Measurements from ENCODE around the gene STC2.

Gene STC2

DNA sequence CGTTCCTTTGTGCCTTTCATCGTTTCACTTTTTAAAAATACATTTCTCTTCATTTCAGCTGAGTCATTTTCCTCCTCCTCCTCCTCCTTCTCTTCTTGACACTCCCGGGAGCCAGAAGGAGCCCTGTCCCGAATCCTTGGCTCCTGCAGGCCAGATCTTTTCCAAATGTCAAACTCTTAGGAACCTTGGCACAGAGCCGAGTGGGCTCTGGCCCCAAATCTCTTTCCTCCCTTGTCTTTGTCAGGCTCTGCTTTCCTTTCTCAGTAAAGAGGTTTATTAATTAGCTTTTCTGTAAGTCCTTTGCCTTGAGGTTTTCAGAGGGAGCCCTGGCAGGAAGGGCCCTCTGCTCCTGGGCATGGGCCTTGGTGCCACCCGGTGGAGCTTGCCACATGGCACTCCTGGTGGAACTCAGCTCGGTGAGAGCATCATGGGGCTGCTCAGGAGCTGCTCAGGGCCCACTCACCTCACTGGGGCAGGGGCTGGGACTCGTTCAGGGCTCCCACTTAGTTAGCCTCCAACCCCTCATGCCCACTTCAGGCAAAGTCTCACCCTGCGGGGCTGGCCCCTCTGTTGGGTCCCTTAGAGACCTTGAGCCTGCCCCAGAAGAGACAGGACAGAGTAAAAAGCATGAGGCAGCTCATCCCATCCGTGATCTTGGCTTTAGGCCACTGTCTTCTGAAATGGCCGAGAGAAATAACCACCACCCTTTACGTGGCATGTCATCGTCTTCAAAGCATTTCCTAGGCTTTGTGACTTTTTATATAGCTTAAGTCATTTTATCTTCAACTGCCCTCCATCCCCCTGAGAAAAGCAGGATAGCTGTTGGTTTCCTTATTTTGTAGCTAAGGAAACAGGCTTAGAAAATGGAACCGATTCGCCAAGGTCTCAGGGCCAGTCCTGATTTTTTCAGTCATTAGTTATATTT lies 17.1 kb downstream of the STC2 start:
- ChIA-PET CTCF (interaction anchor here (1.0 to 2.2 kb wide), 8 partner anchors 8 to 598 kb away, joined by 3 to 11 read pairs (median 6); no protein-coding TSS in a partner anchor), POLR2A (interaction anchor here (0.6 kb wide), 1 partner anchor 329 kb away, joined by 6 read pairs; no protein-coding TSS in a partner anchor)
- DNase-seq (ENCODE audit: extremely low spot score), result no peak
- TF ChIP-seq, protein P1, sequence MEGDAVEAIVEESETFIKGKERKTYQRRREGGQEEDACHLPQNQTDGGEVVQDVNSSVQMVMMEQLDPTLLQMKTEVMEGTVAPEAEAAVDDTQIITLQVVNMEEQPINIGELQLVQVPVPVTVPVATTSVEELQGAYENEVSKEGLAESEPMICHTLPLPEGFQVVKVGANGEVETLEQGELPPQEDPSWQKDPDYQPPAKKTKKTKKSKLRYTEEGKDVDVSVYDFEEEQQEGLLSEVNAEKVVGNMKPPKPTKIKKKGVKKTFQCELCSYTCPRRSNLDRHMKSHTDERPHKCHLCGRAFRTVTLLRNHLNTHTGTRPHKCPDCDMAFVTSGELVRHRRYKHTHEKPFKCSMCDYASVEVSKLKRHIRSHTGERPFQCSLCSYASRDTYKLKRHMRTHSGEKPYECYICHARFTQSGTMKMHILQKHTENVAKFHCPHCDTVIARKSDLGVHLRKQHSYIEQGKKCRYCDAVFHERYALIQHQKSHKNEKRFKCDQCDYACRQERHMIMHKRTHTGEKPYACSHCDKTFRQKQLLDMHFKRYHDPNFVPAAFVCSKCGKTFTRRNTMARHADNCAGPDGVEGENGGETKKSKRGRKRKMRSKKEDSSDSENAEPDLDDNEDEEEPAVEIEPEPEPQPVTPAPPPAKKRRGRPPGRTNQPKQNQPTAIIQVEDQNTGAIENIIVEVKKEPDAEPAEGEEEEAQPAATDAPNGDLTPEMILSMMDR (IDR thresholded peaks at IDR 0.05; ENCODE audit: control extremely low read depth, extremely low read depth, low read depth, missing control alignments), result no peak

- ChIA-PET POLR2A (interaction anchor here (0.6 kb wide), 1 partner anchor 328 kb away, joined by 6 read pairs; no protein-coding TSS in a partner anchor), CTCF (interaction anchor here (1.5 to 1.9 kb wide), 2 partner anchors 16 to 22 kb away, joined by 5 to 6 read pairs; no protein-coding TSS in a partner anchor)
- no peak for DNase-seq (ENCODE audit: extremely low spot score)
Measured at GRCh38 chr5:173310218-173310769, 17.9 kb downstream of the STC2 start.

GRCh38 chr5:173309731-173310130 lies 18.5 kb downstream of the STC2 start:
- CTCF ChIA-PET, result interaction anchor here (1.5 to 8.2 kb wide), 2 partner anchors 15 to 22 kb away, joined by 5 to 61 read pairs; no protein-coding TSS in a partner anchor
- TF ChIP-seq, protein P1 (IDR thresholded peaks at IDR 0.05; ENCODE audit: control extremely low read depth, extremely low read depth, low read depth, missing control alignments), result no peak

More at GRCh38 chr5:173310218-173310769, 17.9 kb downstream of the STC2 start:
- TF ChIP-seq, protein P1 (IDR thresholded peaks at IDR 0.05; ENCODE audit: control extremely low read depth, extremely low read depth, low read depth, missing control alignments), result no peak

GRCh38 chr5:173308226-173308625 lies 20.0 kb downstream of the STC2 start:
- ChIA-PET POLR2A (no interaction called here), CTCF (interaction anchor here (8.2 kb wide), 1 partner anchor 14 kb away, joined by 61 read pairs; no protein-coding TSS in a partner anchor)
- TF ChIP-seq, protein P1 (IDR thresholded peaks at IDR 0.05; ENCODE audit: control extremely low read depth, extremely low read depth, low read depth, missing control alignments), result no peak
- DNase-seq (ENCODE audit: extremely low spot score), result no peak

More at GRCh38 chr5:173309731-173310130, 18.5 kb downstream of the STC2 start:
- POLR2A ChIA-PET, result interaction anchor here (0.6 kb wide), 1 partner anchor 237 kb away, joined by 6 read pairs; no protein-coding TSS in a partner anchor
- no peak for DNase-seq (ENCODE audit: extremely low spot score)

DNA sequence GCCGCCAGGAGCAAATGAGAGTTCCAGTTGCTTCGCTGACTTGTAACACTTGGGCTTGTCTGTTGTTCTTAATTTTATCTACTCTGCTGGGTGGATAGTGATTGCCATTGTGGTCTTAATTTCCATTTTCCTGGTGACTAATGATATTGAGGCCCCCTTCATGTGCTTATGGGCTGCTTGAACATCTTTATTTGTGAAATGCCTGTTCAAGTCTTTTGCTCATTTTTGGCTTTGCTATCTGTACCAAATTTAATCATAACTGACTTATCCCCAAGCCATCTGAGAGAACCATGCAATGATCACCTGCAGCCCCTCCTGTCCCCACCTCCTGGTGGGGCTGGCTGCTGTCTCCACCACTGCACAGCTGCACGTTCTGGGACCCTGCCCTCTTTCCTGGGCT lies 20.5 kb downstream of the STC2 start:
- no peak for DNase-seq (ENCODE audit: extremely low spot score)
- POLR2A ChIA-PET, result no interaction called here
- TF ChIP-seq, protein P1 (IDR thresholded peaks at IDR 0.05; ENCODE audit: control extremely low read depth, extremely low read depth, low read depth, missing control alignments), result no peak
- CTCF ChIA-PET, result interaction anchor here (8.2 kb wide), 1 partner anchor 13 kb away, joined by 61 read pairs; no protein-coding TSS in a partner anchor

DNA sequence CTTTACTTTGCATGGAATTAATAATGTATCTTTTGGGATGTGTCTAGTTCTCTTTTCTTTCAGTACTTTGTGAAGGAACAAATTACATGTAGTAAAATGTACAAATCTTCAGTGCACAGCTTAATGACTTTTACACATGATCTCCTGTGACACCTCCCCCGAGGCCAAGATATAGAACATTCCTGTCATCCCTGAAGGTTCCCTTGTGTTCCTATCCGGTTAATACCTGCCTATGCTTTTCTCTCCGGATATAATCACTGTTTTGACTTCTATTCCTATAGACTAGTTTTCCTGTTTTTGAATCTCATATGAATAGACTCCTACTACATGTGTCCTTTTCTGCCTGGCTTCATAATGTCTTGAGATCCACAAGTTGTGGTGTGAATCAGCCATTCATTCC lies 21.5 kb downstream of the STC2 start:
- CTCF ChIA-PET, result interaction anchor here (0.9 to 8.2 kb wide), 5 partner anchors 12 to 266 kb away, joined by 3 to 61 read pairs (median 3); no protein-coding TSS in a partner anchor
- DNase-seq (ENCODE audit: extremely low spot score), result no peak
- POLR2A ChIA-PET, result no interaction called here
- TF ChIP-seq, protein P1 (IDR thresholded peaks at IDR 0.05; ENCODE audit: control extremely low read depth, extremely low read depth, low read depth, missing control alignments), result no peak

Data from GM10248 (cell line).